Activated B cell treated with CpG ODN at 0.5 μM for 24 hours (primary cell): Measurements from ENCODE around the gene LRRC45. TPM values are rescaled to one million over a fixed set of nuclear protein-coding genes. Genes with fewer than 3 reads are reported as not detected.

Experiments used
- ATAC-seq: fragments of 200-7000 bp; cut with Tn5 transposase; one replicate; pipeline ENCODE4 v1.10.0; 2021; ENCODE audit warnings: low read depth, mild to moderate bottlenecking, moderate library complexity
- CTCF ChIA-PET: fragments of 350-600 bp; sonication (Branson Sonifier 250); formaldehyde crosslinking; loops from one replicate; lab custom pipeline; 2021; ENCODE audit warnings: antibody characterized with exemption; lab: Charles Lee
- POLR2A ChIA-PET: fragments of 350-600 bp; sonication (Branson Sonifier 250); formaldehyde crosslinking; loops from one replicate; lab custom pipeline; 2021; ENCODE audit warnings: antibody characterized with exemption; lab: Charles Lee
- DNase-seq: peaks from one replicate; pipeline ENCODE4 v3.0.0; 2022
- H3K27ac Mint-ChIP-seq: one replicate; pipeline ENCODE4 v1.8.0; 2020; ENCODE audit warnings: mixed read lengths
- H3K27me3 Mint-ChIP-seq: one replicate; pipeline ENCODE4 v1.8.0; 2021; ENCODE audit warnings: mixed read lengths
- H3K36me3 Mint-ChIP-seq: one replicate; pipeline ENCODE4 v1.8.0; 2021; ENCODE audit warnings: low read depth, mixed read lengths
- H3K4me1 Mint-ChIP-seq: one replicate; pipeline ENCODE4 v1.8.0; 2021; ENCODE audit warnings: mixed read lengths
- H3K4me3 Mint-ChIP-seq: one replicate; pipeline ENCODE4 v1.8.0; 2020; ENCODE audit warnings: mild to moderate bottlenecking, mixed read lengths
- H3K9me3 Mint-ChIP-seq: one replicate; pipeline ENCODE4 v1.8.0; 2020; ENCODE audit warnings: mixed read lengths
- intact Hi-C: fragments of 100-400 bp; cut with micrococcal nuclease; formaldehyde crosslinking; loops from one replicate; pipeline ENCODE4 v1.15.1; 2024
- total RNA-seq: library from RNA; stranded (reverse); gene quantifications from 2 replicates; pipeline ENCODE4 v1.2.3, GENCODE V29; 2022
- TF ChIP-seq, protein P1 (sequence below): fragments of 200-600 bp; IDR thresholded peaks from one replicate; pipeline ENCODE4 v1.8.0; 2022; ENCODE audit warnings: antibody characterized with exemption, mild to moderate bottlenecking

Gene LRRC45
- total RNA-seq, 1 donor from 2014 or later: 10.6 TPM

GRCh38 chr17:82076018-82076784 lies 53.1 kb downstream of the LRRC45 start:
- POLR2A ChIA-PET: interaction anchor here (1.8 kb wide), 1 partner anchor 22 kb away, joined by 4 read pairs; the partner anchor contains the start of gene FASN
- CTCF ChIA-PET: no interaction called here
- no peak for DNase-seq
- TF ChIP-seq, protein P1, sequence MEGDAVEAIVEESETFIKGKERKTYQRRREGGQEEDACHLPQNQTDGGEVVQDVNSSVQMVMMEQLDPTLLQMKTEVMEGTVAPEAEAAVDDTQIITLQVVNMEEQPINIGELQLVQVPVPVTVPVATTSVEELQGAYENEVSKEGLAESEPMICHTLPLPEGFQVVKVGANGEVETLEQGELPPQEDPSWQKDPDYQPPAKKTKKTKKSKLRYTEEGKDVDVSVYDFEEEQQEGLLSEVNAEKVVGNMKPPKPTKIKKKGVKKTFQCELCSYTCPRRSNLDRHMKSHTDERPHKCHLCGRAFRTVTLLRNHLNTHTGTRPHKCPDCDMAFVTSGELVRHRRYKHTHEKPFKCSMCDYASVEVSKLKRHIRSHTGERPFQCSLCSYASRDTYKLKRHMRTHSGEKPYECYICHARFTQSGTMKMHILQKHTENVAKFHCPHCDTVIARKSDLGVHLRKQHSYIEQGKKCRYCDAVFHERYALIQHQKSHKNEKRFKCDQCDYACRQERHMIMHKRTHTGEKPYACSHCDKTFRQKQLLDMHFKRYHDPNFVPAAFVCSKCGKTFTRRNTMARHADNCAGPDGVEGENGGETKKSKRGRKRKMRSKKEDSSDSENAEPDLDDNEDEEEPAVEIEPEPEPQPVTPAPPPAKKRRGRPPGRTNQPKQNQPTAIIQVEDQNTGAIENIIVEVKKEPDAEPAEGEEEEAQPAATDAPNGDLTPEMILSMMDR: no peak
- Mint-ChIP-seq H3K27me3 (peaks cover 3% of the 10 kb centered on the region), H3K4me1 (no peaks in the 10 kb centered on the region), H3K9me3 (no peaks in the 10 kb centered on the region), H3K36me3 (peaks cover 20% of the 10 kb centered on the region), H3K4me3 (no peak overlapping the region), H3K27ac (no peak overlapping the region)
- no peak for ATAC-seq
- intact Hi-C loops: no loop called here

DNA sequence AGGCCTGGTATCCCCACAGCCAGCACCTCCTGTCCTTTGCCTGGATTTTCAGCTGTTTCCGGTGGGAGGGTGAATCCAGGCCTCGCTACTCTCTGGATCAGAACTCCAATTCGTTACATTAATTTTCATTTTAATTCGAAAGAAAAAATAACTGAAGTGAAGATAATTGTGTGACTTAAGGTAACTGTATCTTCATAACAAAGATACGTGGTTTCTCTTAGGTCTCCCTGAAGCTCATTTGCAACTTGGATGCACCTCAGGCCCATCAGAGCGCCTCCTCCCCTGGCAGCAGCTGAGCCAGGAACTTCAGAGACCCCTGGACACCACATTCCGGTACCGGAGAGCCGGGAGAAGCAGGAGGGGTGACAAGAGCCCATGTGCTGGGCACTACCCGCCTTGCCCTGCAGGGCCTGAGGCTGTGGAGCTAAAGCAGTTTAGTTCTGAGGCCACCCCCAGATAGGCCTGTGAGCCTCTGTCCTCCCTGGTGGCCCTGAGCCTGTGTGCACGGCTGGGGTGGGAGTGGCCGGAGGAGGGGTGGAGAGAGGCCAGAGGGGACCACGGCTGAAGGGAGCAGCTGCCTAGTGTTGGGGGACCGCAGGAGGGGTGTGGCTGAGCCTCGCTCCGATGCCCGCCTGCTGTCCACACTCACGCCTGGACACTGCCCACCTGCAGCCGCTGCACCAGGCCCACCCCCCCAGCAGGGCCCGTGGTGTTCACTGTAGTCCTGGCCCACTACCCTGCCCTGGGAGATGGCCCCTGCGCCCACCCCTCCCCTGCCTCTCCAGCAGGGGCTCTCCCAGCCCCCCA lies 53.9 kb downstream of the LRRC45 start:
- Mint-ChIP-seq H3K9me3 (no peaks in the 10 kb centered on the region), H3K4me1 (no peaks in the 10 kb centered on the region), H3K4me3 (no peak overlapping the region), H3K27ac (no peak overlapping the region), H3K36me3 (peaks cover 22% of the 10 kb centered on the region), H3K27me3 (peaks cover 3% of the 10 kb centered on the region)
- no peak for DNase-seq
- intact Hi-C loops: no loop called here
- POLR2A ChIA-PET: interaction anchor here (1.8 kb wide), 1 partner anchor 21 kb away, joined by 4 read pairs; the partner anchor contains the start of gene FASN
- TF ChIP-seq, protein P1: no peak
- CTCF ChIA-PET: no interaction called here
- no peak for ATAC-seq

GRCh38 chr17:82077617-82078358 lies 54.7 kb downstream of the LRRC45 start:
- Mint-ChIP-seq H3K27ac (no peak overlapping the region), H3K36me3 (peaks cover 26% of the 10 kb centered on the region), H3K4me3 (no peak overlapping the region), H3K4me1 (no peaks in the 10 kb centered on the region), H3K27me3 (peaks cover 3% of the 10 kb centered on the region), H3K9me3 (no peaks in the 10 kb centered on the region)
- DNase-seq (no peak), ATAC-seq (no peak)
- TF ChIP-seq, protein P1: no peak
- POLR2A ChIA-PET: interaction anchor here (0.6 to 1.8 kb wide), 2 partner anchors 15 to 21 kb away, joined by 4 read pairs; partner anchors contain the start of gene FASN
- intact Hi-C loops: no loop called here
- CTCF ChIA-PET: no interaction called here

DNA sequence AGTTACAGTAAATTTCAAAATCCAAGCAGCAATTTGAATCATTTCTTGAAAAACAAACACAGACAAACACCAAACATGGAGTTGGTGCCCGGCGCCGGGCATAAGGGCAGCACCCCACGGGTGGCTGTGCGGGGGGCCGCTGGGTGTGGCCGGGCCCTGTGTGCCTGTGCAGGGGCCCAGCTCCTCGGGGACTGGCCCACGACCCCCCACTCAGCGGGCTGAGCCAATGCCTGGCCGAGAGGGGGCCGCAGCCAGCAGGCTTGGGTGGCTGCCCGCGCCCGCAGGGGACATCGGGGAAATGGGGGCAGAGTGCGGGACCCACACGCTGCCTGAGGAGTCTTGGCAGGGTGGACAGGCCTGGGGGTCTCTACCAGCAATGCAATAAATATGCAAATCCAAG lies 55.3 kb downstream of the LRRC45 start:
- no peak overlapping the region for H3K4me3 Mint-ChIP-seq
- H3K27ac Mint-ChIP-seq: no peak overlapping the region
- ChIA-PET POLR2A (interaction anchor here (0.6 kb wide), 2 partner anchors 14 to 154 kb away, joined by 4 to 5 read pairs; no protein-coding TSS in a partner anchor), CTCF (no interaction called here)
- TF ChIP-seq, protein P1: no peak
- no peaks in the 10 kb centered on the region for H3K4me1 Mint-ChIP-seq
- H3K9me3 Mint-ChIP-seq: no peaks in the 10 kb centered on the region
- H3K27me3 Mint-ChIP-seq: peaks cover 3% of the 10 kb centered on the region
- ATAC-seq (no peak), DNase-seq (no peak)
- peaks cover 33% of the 10 kb centered on the region for H3K36me3 Mint-ChIP-seq
- intact Hi-C loops: no loop called here
